Hepatocyte (in vitro differentiated cells): ENCODE data around the gene WNT7B. TPM values are rescaled to one million over a fixed set of nuclear protein-coding genes. Genes with fewer than 3 reads are reported as not detected.

ENCODE experiments used
- DNase-seq: peaks from one replicate; pipeline ENCODE4 v3.0.0-alpha.2; 2016; ENCODE audit warnings: low spot score
- H2AFZ ChIP-seq: fragments of 200-600 bp; sonication (generic); 2 replicates; pipeline ENCODE4 v1.6.0; 2016; ENCODE audit warnings: antibody characterized with exemption, mild to moderate bottlenecking
- H3K27ac ChIP-seq: fragments of 200-600 bp; sonication (generic); 2 replicates; pipeline ENCODE4 v1.5.1; 2016; ENCODE audit warnings: mild to moderate bottlenecking
- H3K27me3 ChIP-seq: fragments of 200-600 bp; sonication (generic); 2 replicates; pipeline ENCODE4 v1.6.1; 2016
- H3K36me3 ChIP-seq: fragments of 200-600 bp; sonication (generic); replicated peaks from 2 replicates; pipeline ENCODE4 v1.5.1; 2016; ENCODE audit warnings: low read depth; ENCODE audit not compliant: insufficient read depth
- H3K4me1 ChIP-seq: fragments of 200-600 bp; sonication (generic); 2 replicates; pipeline ENCODE4 v1.5.1; 2016; ENCODE audit warnings: mild to moderate bottlenecking, moderate library complexity; ENCODE audit not compliant: insufficient read depth
- H3K4me2 ChIP-seq: fragments of 200-600 bp; sonication (generic); 2 replicates; pipeline ENCODE4 v1.6.0; 2016
- H3K4me3 ChIP-seq: fragments of 200-600 bp; sonication (generic); 2 replicates; pipeline ENCODE4 v1.5.1; 2016; ENCODE audit warnings: mild to moderate bottlenecking
- H3K79me2 ChIP-seq: fragments of 200-600 bp; sonication (generic); 2 replicates; pipeline ENCODE4 v1.6.0; 2017; ENCODE audit warnings: mild to moderate bottlenecking
- H3K9me2 ChIP-seq: fragments of 200-600 bp; sonication (generic); replicated peaks from 2 replicates; pipeline ENCODE4 v1.6.0; 2017; ENCODE audit warnings: mild to moderate bottlenecking; ENCODE audit not compliant: insufficient read depth
- H3K9me3 ChIP-seq: fragments of 200-600 bp; sonication (generic); 2 replicates; pipeline ENCODE4 v1.5.1; 2016; ENCODE audit warnings: low read depth, mild to moderate bottlenecking
- H4K20me1 ChIP-seq: fragments of 200-600 bp; sonication (generic); 2 replicates; pipeline ENCODE4 v1.6.0; 2016; ENCODE audit warnings: mild to moderate bottlenecking; ENCODE audit not compliant: insufficient read depth, poor library complexity, severe bottlenecking
- CTCF ChIP-seq: fragments of 200-600 bp; sonication (generic); IDR thresholded peaks from 2 replicates; pipeline ENCODE4 v1.5.1; 2016; ENCODE audit warnings: antibody characterized with exemption, mild to moderate bottlenecking; ENCODE audit not compliant: poor library complexity
- EZH2 ChIP-seq: fragments of 200-600 bp; sonication (generic); IDR thresholded peaks from 2 replicates; pipeline ENCODE4 v1.6.1; 2016; ENCODE audit warnings: antibody characterized with exemption, mild to moderate bottlenecking, borderline replicate concordance
- EZH2phosphoT487 ChIP-seq: fragments of 200-600 bp; sonication (generic); IDR thresholded peaks from one replicate; pipeline ENCODE4 v1.6.1; 2018; ENCODE audit warnings: antibody characterized with exemption, mild to moderate bottlenecking, low read depth, moderate library complexity; ENCODE audit not compliant: unreplicated experiment, severe bottlenecking
- WGBS: methylation state at CpG from one replicate; pipeline ENCODE4 v1.1.6; 2016; ENCODE audit warnings: low lambda C conversion rate; ENCODE audit errors: missing lambda C conversion rate; 5-methylcytosine and 5-hydroxymethylcytosine counted together
- polyA plus RNA-seq: library from polyadenylated mRNA; unstranded; fragments of >200 nt; fragmentation: Nextera tagmentation; extraction: Ambion mirVana; gene quantifications from 2 replicates; pipeline ENCODE4 v1.2.1, GENCODE V29; 2016
- total RNA-seq: library from RNA; depleted of rRNA; stranded (reverse); fragments of >200 nt; gene quantifications from 2 replicates; pipeline ENCODE4 v1.2.3, GENCODE V29; 2014

Gene WNT7B
- total and polyA plus RNA-seq, 2 experiments from 2014 or later: 1.9 to 2.4 TPM

GRCh38 chr22:46009730-46010129 lies 32.8 kb upstream of the WNT7B start:
- Histone ChIP-seq H3K4me1 (peaks cover 35% of the 10 kb centered on the region), H3K9me2 (no peaks in the 10 kb centered on the region), H4K20me1 (no peaks in the 10 kb centered on the region), H3K27ac (no peak overlapping the region), H3K79me2 (no peaks in the 10 kb centered on the region), H3K36me3 (no peaks in the 10 kb centered on the region), H2AFZ (no peak overlapping the region), H3K9me3 (no peaks in the 10 kb centered on the region), H3K27me3 (no peaks in the 10 kb centered on the region), H3K4me3 (no peak overlapping the region), H3K4me2 (no peak overlapping the region)
- no peak for DNase-seq
- WGBS: 97% methylated on average over 5 of the region's 5 CpGs
- TF ChIP-seq EZH2phosphoT487 (no peak), EZH2 (no peak), CTCF (no peak)

- H3K9me2 ChIP-seq: no peaks in the 10 kb centered on the region
- no peaks in the 10 kb centered on the region for H4K20me1 ChIP-seq
- no peak for DNase-seq
- H3K27ac ChIP-seq: no peak overlapping the region
- H3K9me3 ChIP-seq: no peaks in the 10 kb centered on the region
- H3K27me3 ChIP-seq: no peaks in the 10 kb centered on the region
- H3K4me2 ChIP-seq: no peak overlapping the region
- H3K79me2 ChIP-seq: no peaks in the 10 kb centered on the region
- no peak for TF ChIP-seq EZH2
- TF ChIP-seq EZH2phosphoT487: no peak
- no peak for TF ChIP-seq CTCF
- H3K36me3 ChIP-seq: no peaks in the 10 kb centered on the region
- no peak overlapping the region for H3K4me3 ChIP-seq
- H3K4me1 ChIP-seq: peaks cover 30% of the 10 kb centered on the region
- H2AFZ ChIP-seq: no peak overlapping the region
- WGBS: 96% methylated on average over 9 of the region's 9 CpGs
These were observed 32.1 kb upstream of the WNT7B start for GRCh38 chr22:46008836-46009596.

- Histone ChIP-seq H3K9me2 (no peaks in the 10 kb centered on the region), H3K27me3 (no peaks in the 10 kb centered on the region), H4K20me1 (no peaks in the 10 kb centered on the region), H3K4me2 (no peak overlapping the region), H3K79me2 (no peaks in the 10 kb centered on the region), H3K4me1 (peaks cover 30% of the 10 kb centered on the region), H3K4me3 (no peak overlapping the region), H3K27ac (no peak overlapping the region), H3K36me3 (no peaks in the 10 kb centered on the region), H2AFZ (no peak overlapping the region), H3K9me3 (no peaks in the 10 kb centered on the region)
- TF ChIP-seq EZH2phosphoT487: no peak
- TF ChIP-seq CTCF: no peak
- no peak for TF ChIP-seq EZH2
- WGBS: 95% methylated on average over 3 of the region's 3 CpGs
- no peak for DNase-seq
These were observed 31.3 kb upstream of the WNT7B start for GRCh38 chr22:46008291-46008690.
